HG02981 (cell line): Measurements from ENCODE around the gene DMBX1.

Experiments
- ATAC-seq: cut with Tn5 transposase; IDR thresholded peaks from one replicate; pipeline ENCODE4 v1.9.1; 2021; ENCODE audit warnings: mild to moderate bottlenecking, moderate library complexity; ENCODE audit not compliant: unreplicated experiment

DMBX1 gene

GRCh38 chr1:46522969-46523320 is 33.3 kb downstream of the DMBX1 start:
- no peak for ATAC-seq

- ATAC-seq: no peak
Observed at GRCh38 chr1:46523496-46524353, 34.1 kb downstream of the DMBX1 start.

GRCh38 chr1:46524843-46525242 is 35.2 kb downstream of the DMBX1 start:
- no peak for ATAC-seq

GRCh38 chr1:46525253-46525983 is 35.8 kb downstream of the DMBX1 start:
- no peak for ATAC-seq

- ATAC-seq: no peak
Observed at GRCh38 chr1:46526013-46526690, 36.5 kb downstream of the DMBX1 start.

- ATAC-seq: no peak
Observed at GRCh38 chr1:46526691-46527291, 37.2 kb downstream of the DMBX1 start.

GRCh38 chr1:46527474-46528296 is 38.0 kb downstream of the DMBX1 start:
- no peak for ATAC-seq

GRCh38 chr1:46528297-46528955 is 38.8 kb downstream of the DMBX1 start:
- ATAC-seq: no peak

GRCh38 chr1:46529031-46529630 is 39.5 kb downstream of the DMBX1 start:
- ATAC-seq: no peak

- ATAC-seq: no peak
Observed at GRCh38 chr1:46530311-46530710, 40.7 kb downstream of the DMBX1 start.

- ATAC-seq: no peak
Observed at GRCh38 chr1:46530791-46531409, 41.3 kb downstream of the DMBX1 start.

GRCh38 chr1:46532095-46532494 is 42.5 kb downstream of the DMBX1 start:
- no peak for ATAC-seq

- ATAC-seq: no peak
Observed at GRCh38 chr1:46532498-46533178, 43.0 kb downstream of the DMBX1 start.

- ATAC-seq: no peak
Observed at GRCh38 chr1:46533179-46533864, 43.7 kb downstream of the DMBX1 start.

GRCh38 chr1:46535063-46535462 is 45.4 kb downstream of the DMBX1 start:
- no peak for ATAC-seq

GRCh38 chr1:46536527-46536926 is 46.9 kb downstream of the DMBX1 start:
- no peak for ATAC-seq

- no peak for ATAC-seq
Observed at GRCh38 chr1:46537651-46538050, 48.0 kb downstream of the DMBX1 start.

GRCh38 chr1:46538147-46538546 is 48.5 kb downstream of the DMBX1 start:
- ATAC-seq: no peak
